Esophagus muscularis mucosa (tissue), 4 donors: ENCODE measurements around the gene WNK1.

Experiments
- CTCF ChIP-seq, 3 experiments: fragments of 200-600 bp in 2 of 3; fragments of 450-650 bp in 1 of 3; sonication (generic) in 2 of 3; IDR thresholded peaks; one replicate each; pipeline ENCODE4 v1.5.1; 2017 to 2019; ENCODE audit warnings: antibody characterized with exemption in 3 of 3, mild to moderate bottlenecking in 2 of 3, moderate library complexity in 1 of 3
- EP300 ChIP-seq: sonication (generic); formaldehyde crosslinking; IDR thresholded peaks from one replicate; pipeline ENCODE4 v1.6.1; 2017; ENCODE audit warnings: antibody characterized with exemption
- POLR2A ChIP-seq: fragments of 450-650 bp; IDR thresholded peaks from one replicate; pipeline ENCODE4 v1.6.1; 2017; ENCODE audit warnings: antibody characterized with exemption, moderate library complexity, mild to moderate bottlenecking, low read depth
- POLR2AphosphoS5 ChIP-seq, 2 donors: sonication (generic); formaldehyde crosslinking; IDR thresholded peaks; one replicate each; pipeline ENCODE4 v1.6.1; 2017; ENCODE audit warnings: antibody characterized with exemption in 2 of 2

GRCh38 chr12:729221-729620 lies 23.2 kb upstream of the WNK1 start:
- TF ChIP-seq CTCF (IDR thresholded peaks at IDR 0.05) (no peak), POLR2AphosphoS5 (IDR thresholded peaks at IDR 0.05) (no peak), POLR2A (no peak), EP300 (no peak)
